ENCODE data around the gene FLOT1.

The FLOT1 gene

GRCh38 chr6:30689022-30689865 is 53.2 kb downstream of the FLOT1 start:
- Mint-ChIP-seq H3K4me3 (peak overlapping the region; percentile 93), H3K4me1 (ENCODE audit: low read depth) (peaks cover 42% of the 10 kb centered on the region), H3K9me3 (ENCODE audit: low read depth) (no peaks in the 10 kb centered on the region), H3K36me3 (peaks cover 4% of the 10 kb centered on the region), H3K27ac (peak overlapping the region; percentile 84), H3K27me3 (no peaks in the 10 kb centered on the region)

- Mint-ChIP-seq H3K4me1 (ENCODE audit: low read depth) (peaks cover 42% of the 10 kb centered on the region), H3K4me3 (peak overlapping the region; percentile 93), H3K9me3 (ENCODE audit: low read depth) (no peaks in the 10 kb centered on the region), H3K36me3 (peaks cover 4% of the 10 kb centered on the region), H3K27ac (peak overlapping the region; percentile 89), H3K27me3 (no peaks in the 10 kb centered on the region)
Observed at GRCh38 chr6:30688569-30688968, 53.9 kb downstream of the FLOT1 start.

DNA sequence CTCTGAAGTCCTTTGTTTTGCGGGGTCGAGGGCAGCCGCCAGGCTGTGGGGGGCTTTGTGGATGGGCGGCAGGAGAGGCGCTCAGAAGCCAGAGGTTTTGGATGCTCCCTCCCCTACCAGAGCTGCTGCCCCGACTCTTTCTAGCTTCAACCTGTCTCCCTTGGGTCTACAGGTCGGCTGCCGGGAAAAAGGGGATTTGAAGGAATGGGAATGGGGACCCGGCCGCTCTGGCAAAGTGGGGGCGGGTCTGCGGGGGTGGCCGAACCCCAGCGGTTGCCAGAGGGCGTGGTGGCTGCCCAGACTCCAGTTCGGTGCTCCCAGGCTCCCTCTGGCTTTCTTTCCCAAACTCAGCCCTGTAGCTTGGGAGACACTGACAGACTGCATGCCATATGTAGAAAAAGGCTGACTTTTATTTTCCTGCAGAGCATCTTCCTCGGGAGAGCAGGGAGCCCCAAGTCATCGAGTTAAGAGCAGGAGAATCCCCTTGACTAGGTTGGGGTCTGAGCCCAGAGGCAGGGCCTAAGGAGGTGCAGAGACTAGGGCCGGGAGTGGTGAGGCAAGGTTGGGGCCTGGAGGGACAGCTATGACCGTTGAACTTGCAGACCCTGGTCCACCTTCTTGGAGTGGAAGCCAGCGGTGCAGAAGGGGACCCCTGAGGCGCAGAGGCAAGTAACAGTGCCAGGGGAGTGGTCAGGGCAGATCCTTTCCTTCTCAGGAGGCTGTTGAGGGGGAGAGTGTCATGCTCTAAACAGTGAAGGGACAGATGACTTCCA is 54.6 kb downstream of the FLOT1 start:
- Mint-ChIP-seq H3K9me3 (ENCODE audit: low read depth) (no peaks in the 10 kb centered on the region), H3K4me3 (peak overlapping the region; percentile 93), H3K4me1 (ENCODE audit: low read depth) (peaks cover 42% of the 10 kb centered on the region), H3K36me3 (peaks cover 6% of the 10 kb centered on the region), H3K27me3 (no peaks in the 10 kb centered on the region), H3K27ac (peak overlapping the region; percentile 89)

- no peaks in the 10 kb centered on the region for H3K27me3 Mint-ChIP-seq
- H3K4me1 Mint-ChIP-seq (ENCODE audit: low read depth): peaks cover 40% of the 10 kb centered on the region
- H3K36me3 Mint-ChIP-seq: peaks cover 10% of the 10 kb centered on the region
- peak overlapping the region; percentile 93 for H3K4me3 Mint-ChIP-seq
- no peaks in the 10 kb centered on the region for H3K9me3 Mint-ChIP-seq (ENCODE audit: low read depth)
- peak overlapping the region; percentile 89 for H3K27ac Mint-ChIP-seq
Observed at GRCh38 chr6:30686908-30687658, 55.4 kb downstream of the FLOT1 start.

GRCh38 chr6:30686009-30686907 is 56.2 kb downstream of the FLOT1 start, which contains the start of gene PPP1R18:
Gene PPP1R18 (minus strand): TSS chr6:30686645. CDS start chr6:30686018, 627 bp downstream.
- Mint-ChIP-seq H3K9me3 (ENCODE audit: low read depth) (no peaks in the 10 kb centered on the region), H3K27ac (peak within 1 kb of the TSS; percentile 91), H3K36me3 (peaks cover 12% of the 10 kb centered on the region), H3K27me3 (no peaks in the 10 kb centered on the region), H3K4me3 (peak within 1 kb of the TSS; percentile 93), H3K4me1 (ENCODE audit: low read depth) (peaks cover 37% of the 10 kb centered on the region)

DNA sequence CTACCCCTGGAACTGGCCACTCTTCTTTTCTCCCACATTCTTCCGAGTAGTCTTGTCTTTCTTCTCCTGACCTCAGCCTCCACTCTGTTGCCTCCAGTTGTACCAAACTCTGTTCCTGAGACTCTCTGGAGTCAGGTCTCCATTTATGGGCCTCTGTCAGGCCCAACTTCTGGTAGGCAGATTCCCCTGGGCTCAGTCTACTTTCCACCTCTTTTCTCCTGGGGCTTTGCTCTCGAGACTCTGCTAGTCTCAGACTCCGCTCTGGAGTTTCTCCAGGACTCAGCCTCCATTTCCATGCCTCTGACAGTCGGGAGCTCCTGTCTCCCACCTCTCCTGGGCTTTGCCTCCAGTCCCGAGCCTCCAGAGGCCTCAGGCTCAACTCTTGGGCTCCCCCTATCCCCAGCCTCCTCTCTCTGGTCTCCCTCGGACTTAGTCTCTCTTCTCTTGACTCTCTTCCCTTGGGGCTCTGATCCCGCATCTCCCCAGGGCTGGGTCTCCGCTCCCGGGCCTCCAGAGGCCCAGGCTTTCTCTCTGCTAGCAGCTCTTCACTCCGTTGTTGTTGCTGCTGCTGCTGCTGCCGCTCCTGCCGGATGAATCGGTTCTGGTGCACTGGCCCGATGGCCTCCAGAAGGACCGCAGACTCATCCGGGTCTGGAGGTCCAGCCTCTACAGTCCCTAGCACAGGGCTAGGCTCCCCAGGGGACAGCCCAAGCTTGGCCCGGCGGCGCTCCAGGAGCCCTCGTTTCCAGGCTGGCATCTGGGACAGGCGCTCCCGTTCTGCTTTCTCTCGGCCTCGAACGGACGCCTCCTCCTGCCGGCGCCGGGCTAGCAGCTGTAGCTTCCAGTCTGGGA is 57.1 kb downstream of the FLOT1 start:
- peaks cover 15% of the 10 kb centered on the region for H3K36me3 Mint-ChIP-seq
- peaks cover 33% of the 10 kb centered on the region for H3K4me1 Mint-ChIP-seq (ENCODE audit: low read depth)
- H3K4me3 Mint-ChIP-seq: peak overlapping the region; percentile 93

GRCh38 chr6:30684386-30685156 is 57.9 kb downstream of the FLOT1 start:
- H3K27me3 Mint-ChIP-seq: no peaks in the 10 kb centered on the region
- peak overlapping the region; percentile 93 for H3K4me3 Mint-ChIP-seq
- H3K9me3 Mint-ChIP-seq (ENCODE audit: low read depth): no peaks in the 10 kb centered on the region
- H3K36me3 Mint-ChIP-seq: peaks cover 15% of the 10 kb centered on the region
- H3K27ac Mint-ChIP-seq: peak overlapping the region; percentile 99
- peaks cover 30% of the 10 kb centered on the region for H3K4me1 Mint-ChIP-seq (ENCODE audit: low read depth)

More for the DNA sequence above, 57.1 kb downstream of the FLOT1 start:
- Mint-ChIP-seq H3K27me3 (no peaks in the 10 kb centered on the region), H3K9me3 (ENCODE audit: low read depth) (no peaks in the 10 kb centered on the region), H3K27ac (peak overlapping the region; percentile 91)

- H3K4me1 Mint-ChIP-seq (ENCODE audit: low read depth): peaks cover 30% of the 10 kb centered on the region
Observed at GRCh38 chr6:30683980-30684338, 58.5 kb downstream of the FLOT1 start.

DNA sequence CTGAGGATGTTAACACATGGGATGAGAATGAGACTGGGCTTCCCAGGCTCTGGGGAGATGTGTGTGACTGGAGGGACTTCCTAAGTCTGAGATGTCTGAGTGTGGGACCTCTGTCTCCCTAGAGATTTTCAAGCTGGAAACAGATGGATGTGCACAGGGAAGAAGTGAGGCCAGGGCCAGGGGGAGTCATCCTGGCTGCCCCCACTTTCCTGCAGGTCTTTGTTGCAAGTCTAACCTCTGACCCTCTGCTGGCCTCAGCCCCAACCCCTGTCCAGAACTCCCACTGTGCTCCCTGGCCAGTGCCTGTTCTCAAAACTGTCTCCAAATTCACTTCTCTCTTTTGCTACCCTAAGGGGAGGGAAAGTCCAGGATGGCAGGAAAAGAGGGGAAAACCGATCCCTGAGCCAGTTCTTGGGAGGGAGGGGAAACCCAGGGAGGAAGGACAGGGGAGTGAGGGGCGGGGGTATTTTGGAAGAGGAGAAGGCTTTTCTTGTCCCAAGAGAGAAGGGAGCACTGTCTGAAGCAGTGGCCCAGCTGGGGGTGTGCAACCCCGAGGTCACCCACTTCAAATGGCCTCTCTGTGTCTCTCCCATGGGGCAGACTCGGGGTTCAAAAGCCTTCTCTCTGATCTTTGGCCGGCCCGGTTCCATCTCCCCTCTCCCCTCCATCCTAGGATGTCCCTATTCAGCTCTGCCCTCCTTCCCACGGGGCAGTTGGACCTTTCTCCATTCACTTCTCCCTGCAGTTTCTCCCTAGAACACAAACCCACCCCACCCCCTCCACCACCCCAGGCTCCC is 59.1 kb downstream of the FLOT1 start:
- Mint-ChIP-seq H3K27ac (peak overlapping the region; percentile 99), H3K4me3 (peak overlapping the region; percentile 93), H3K36me3 (peaks cover 19% of the 10 kb centered on the region), H3K4me1 (ENCODE audit: low read depth) (peaks cover 27% of the 10 kb centered on the region), H3K27me3 (no peaks in the 10 kb centered on the region), H3K9me3 (ENCODE audit: low read depth) (no peaks in the 10 kb centered on the region)

More at GRCh38 chr6:30683980-30684338, 58.5 kb downstream of the FLOT1 start:
- Mint-ChIP-seq H3K27ac (peak overlapping the region; percentile 99), H3K27me3 (no peaks in the 10 kb centered on the region), H3K4me3 (peak overlapping the region; percentile 93), H3K9me3 (ENCODE audit: low read depth) (no peaks in the 10 kb centered on the region), H3K36me3 (peaks cover 17% of the 10 kb centered on the region)

- Mint-ChIP-seq H3K36me3 (peaks cover 19% of the 10 kb centered on the region), H3K27me3 (no peaks in the 10 kb centered on the region), H3K9me3 (ENCODE audit: low read depth) (no peaks in the 10 kb centered on the region), H3K27ac (peak overlapping the region; percentile 99), H3K4me3 (peak overlapping the region; percentile 93), H3K4me1 (ENCODE audit: low read depth) (peaks cover 18% of the 10 kb centered on the region)
Observed at GRCh38 chr6:30682143-30683117, 60.1 kb downstream of the FLOT1 start.

DNA sequence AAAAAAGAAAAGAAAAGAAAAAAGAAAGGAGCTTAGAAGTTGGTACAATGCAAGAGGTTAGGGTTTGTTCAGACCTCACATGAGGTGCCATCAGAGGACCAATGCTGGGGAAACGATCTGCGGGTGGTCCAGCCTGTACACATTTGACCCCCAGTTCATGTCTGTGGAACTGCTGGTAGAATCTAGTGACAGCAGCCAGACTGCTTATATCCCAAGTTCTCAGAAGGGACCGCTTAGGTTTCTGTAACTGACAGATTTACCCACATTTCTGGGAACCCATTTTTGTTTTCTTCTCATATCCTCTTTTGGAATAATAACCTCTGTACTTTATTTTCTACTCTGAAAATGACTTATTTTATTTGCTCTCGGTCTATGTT is 60.7 kb downstream of the FLOT1 start:
- H3K27ac Mint-ChIP-seq: peak overlapping the region; percentile 99
- peaks cover 19% of the 10 kb centered on the region for H3K36me3 Mint-ChIP-seq
- H3K4me1 Mint-ChIP-seq (ENCODE audit: low read depth): peaks cover 18% of the 10 kb centered on the region
- H3K9me3 Mint-ChIP-seq (ENCODE audit: low read depth): no peaks in the 10 kb centered on the region
- H3K4me3 Mint-ChIP-seq: peak overlapping the region; percentile 93
- no peaks in the 10 kb centered on the region for H3K27me3 Mint-ChIP-seq
